Measurements from ENCODE around the gene KCNK3.

Gene KCNK3

GRCh38 chr2:26692897-26693849 is 651 bp downstream of the KCNK3 start:
- no peak for DNase-seq

- no peak for DNase-seq
Observed at GRCh38 chr2:26694001-26694400, 1.5 kb downstream of the KCNK3 start.

GRCh38 chr2:26696351-26696816 is 3.9 kb downstream of the KCNK3 start:
- no peak for DNase-seq

DNA sequence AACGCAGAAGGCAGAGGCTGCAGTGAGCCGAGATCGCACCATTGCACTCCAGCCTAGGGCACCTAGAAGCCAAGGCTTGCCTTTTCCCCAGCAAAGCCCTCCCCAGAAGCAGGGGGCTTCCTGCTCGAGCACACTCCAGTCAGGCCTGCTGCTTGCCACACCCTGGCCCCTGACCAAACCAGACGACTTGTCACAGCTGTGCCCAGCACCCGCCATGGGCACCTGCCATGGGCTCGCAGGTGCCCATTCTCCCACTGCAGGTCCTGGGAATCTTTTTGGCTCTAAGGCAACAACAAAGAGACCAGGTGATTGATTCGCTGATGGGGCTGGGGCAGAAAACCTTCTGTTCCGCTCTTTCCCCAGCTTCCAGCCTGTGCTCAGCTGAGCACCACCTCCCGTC is 4.9 kb downstream of the KCNK3 start:
- DNase-seq, result no peak

GRCh38 chr2:26699295-26699694 is 6.8 kb downstream of the KCNK3 start:
- DNase-seq, result no peak

GRCh38 chr2:26700078-26700477 is 7.6 kb downstream of the KCNK3 start:
- no peak for DNase-seq

DNA sequence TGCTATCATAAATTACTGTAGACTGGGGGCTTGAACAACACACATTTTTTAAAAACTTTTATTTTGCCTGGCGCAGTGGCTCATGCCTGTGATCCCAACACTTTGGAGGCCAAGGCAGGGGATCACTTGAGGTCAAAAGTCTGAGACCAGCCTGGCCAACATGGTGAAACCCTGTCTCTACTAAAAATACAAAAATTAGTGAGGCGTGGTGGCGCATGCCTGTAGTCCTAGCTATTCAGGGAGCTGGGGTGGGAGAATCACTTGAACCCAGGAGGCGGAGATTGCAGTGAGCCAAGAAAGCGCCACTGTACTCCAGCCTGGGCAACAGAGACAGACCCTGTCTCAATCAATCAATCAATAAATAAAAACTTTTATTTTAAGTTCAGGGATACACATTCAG is 9.1 kb downstream of the KCNK3 start:
- no peak for DNase-seq

- DNase-seq, result no peak
Observed at GRCh38 chr2:26702025-26702424, 9.5 kb downstream of the KCNK3 start.

DNA sequence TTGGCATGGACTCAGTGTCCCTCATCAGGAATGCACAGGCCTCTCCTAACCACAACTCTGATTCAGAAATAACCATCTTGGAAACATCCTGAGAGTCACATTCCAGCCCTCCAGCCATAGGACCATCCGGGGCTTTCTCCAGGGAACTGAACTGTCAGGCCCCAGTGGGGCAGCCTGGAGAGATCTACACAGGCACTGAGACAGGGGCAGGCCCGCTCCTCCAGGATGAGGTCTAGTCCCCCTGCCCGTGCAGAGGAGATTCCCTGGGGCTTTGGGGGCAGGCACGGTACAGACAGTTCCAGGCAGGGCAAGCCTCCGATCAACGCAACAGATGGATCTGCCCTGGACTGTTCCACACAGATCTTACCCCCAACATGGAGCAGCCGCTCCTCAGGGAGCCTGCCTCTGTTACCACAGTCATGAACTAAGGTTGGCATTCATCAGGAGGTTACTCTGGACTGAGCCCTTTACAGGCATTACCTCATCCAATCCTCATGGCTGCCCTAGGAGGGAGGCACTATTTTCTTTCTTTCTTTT is 12.0 kb downstream of the KCNK3 start:
- no peak for DNase-seq

- no peak for DNase-seq
Observed at GRCh38 chr2:26705126-26705525, 12.6 kb downstream of the KCNK3 start.

DNA sequence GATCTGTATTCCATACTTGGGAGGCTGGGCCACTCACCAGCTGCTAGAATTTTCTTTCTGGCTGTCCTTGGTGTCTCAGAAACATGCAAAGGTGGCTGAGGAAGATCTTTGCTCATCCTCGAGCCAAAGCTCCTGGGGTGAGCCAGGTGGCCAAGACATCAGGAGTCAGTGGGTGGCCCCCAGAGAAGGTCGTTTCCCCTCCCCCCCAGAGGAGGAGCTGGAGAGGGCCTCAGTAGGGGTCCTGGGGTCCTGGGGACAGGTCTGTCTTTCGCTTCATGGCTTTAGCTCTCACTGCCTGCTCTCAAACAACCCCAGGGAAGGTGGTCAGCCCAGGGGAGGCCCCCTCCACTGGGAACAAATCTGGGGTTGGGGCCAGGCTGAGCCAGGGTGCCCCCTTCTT is 13.6 kb downstream of the KCNK3 start:
- no peak for DNase-seq

GRCh38 chr2:26706616-26707473 is 14.3 kb downstream of the KCNK3 start:
- no peak for DNase-seq

GRCh38 chr2:26707747-26708146 is 15.2 kb downstream of the KCNK3 start:
- DNase-seq, result no peak

DNA sequence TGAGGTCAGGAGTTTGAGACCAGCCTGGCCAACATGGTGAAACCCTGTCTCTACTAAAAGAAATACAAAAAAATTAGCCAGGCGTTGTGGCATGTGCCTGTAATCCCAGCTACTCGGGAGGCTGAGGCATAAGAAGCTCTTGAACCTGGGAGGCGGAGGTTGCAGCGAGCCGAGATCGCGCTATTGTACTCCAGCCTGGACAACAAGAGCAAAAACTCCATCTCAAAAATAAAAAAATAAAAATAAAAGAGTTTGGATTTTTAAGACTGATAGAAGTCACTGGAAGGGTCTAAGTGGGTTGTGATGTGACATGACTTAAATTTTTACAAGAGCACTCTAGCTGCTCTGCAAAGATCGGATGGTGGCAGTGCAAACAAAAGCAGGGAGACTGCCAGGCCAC is 15.9 kb downstream of the KCNK3 start:
- no peak for DNase-seq

DNA sequence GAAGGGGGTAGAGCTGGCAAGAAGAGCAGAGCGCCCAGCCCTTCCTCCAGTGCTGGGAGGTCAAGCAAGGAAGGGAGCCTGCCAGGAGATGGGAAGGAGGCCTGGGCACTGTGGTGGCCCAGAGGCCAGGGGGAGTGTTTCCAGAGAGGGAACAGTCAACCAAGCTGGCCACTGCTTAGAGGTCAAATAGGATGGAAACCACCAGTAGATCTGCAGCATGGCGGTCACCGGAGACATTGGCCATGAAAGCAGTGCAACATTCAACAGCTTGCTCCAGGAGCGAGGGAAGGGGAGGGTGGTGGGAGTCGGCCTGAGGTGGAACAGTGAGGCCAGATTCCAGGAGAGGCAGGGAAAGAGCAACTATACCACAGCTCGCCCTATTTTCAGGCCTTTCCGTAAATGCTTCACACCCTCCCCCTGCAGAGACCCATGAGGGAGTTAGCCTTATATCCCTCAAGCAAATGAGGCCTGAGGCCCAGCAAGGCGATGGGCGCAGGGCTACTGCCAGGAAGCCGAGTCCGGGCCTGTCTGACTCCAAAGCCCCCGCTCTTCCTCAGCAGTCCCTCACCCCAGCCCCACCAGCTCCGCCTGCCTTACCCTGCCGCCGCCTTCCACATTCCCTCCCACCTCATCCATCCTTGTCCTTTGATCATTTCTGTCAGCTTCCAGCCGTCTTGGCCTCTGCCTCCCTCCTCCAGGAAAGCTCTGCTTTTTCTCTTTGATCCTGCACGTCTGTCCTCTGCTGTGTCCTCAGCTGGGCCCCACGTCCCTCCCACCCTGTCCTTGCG is 17.0 kb downstream of the KCNK3 start:
- DNase-seq, result no peak

- no peak for DNase-seq
Observed at GRCh38 chr2:26710145-26710544, 17.6 kb downstream of the KCNK3 start.

- DNase-seq, result no peak
Observed at GRCh38 chr2:26710743-26711456, 18.4 kb downstream of the KCNK3 start.

GRCh38 chr2:26711457-26712161 is 19.1 kb downstream of the KCNK3 start:
- no peak for DNase-seq

GRCh38 chr2:26712486-26713465 is 20.3 kb downstream of the KCNK3 start:
- no peak for DNase-seq

Data from activated CD4-positive, CD25-positive, alpha-beta regulatory T cell (primary cell).